8988T (cell line): ENCODE results near the gene SAMD14.

Experiments
- DNase-seq: peaks from one replicate; pipeline ENCODE4 v3.0.0; 2011

Gene SAMD14

GRCh38 chr17:50147841-50148225 is 17.9 kb upstream of the SAMD14 start:
- DNase-seq, result no peak

- no peak for DNase-seq
These were observed 17.1 kb upstream of the SAMD14 start for GRCh38 chr17:50146927-50147665.

- peak; percentile 51 for DNase-seq
These were observed 16.4 kb upstream of the SAMD14 start for GRCh38 chr17:50146230-50146926.

- no peak for DNase-seq
These were observed 15.7 kb upstream of the SAMD14 start for GRCh38 chr17:50145532-50146229.

GRCh38 chr17:50144845-50145531 is 15.0 kb upstream of the SAMD14 start:
- DNase-seq, result no peak

GRCh38 chr17:50144355-50144754 is 14.4 kb upstream of the SAMD14 start:
- no peak for DNase-seq

GRCh38 chr17:50143461-50144176 is 13.7 kb upstream of the SAMD14 start:
- DNase-seq, result no peak

GRCh38 chr17:50141745-50142110 is 11.8 kb upstream of the SAMD14 start:
- DNase-seq, result no peak

GRCh38 chr17:50141026-50141744 is 11.2 kb upstream of the SAMD14 start:
- no peak for DNase-seq

- DNase-seq, result peak; percentile 99
These were observed 10.3 kb upstream of the SAMD14 start for GRCh38 chr17:50139950-50140885.

- no peak for DNase-seq
These were observed 9.3 kb upstream of the SAMD14 start for GRCh38 chr17:50139185-50139783.

GRCh38 chr17:50137042-50137441 is 7.1 kb upstream of the SAMD14 start:
- DNase-seq, result no peak

GRCh38 chr17:50136096-50136687 is 6.2 kb upstream of the SAMD14 start:
- no peak for DNase-seq

- no peak for DNase-seq
These were observed 5.5 kb upstream of the SAMD14 start for GRCh38 chr17:50135316-50136095.

GRCh38 chr17:50134206-50135110 is 4.5 kb upstream of the SAMD14 start:
- peak; percentile 94 for DNase-seq

GRCh38 chr17:50133769-50134099 is 3.8 kb upstream of the SAMD14 start:
- DNase-seq, result no peak

GRCh38 chr17:50133028-50133768 is 3.2 kb upstream of the SAMD14 start:
- no peak for DNase-seq
